Hepatocyte (in vitro differentiated cells): ENCODE data around the gene CD81.

Experiments used
- CTCF ChIP-seq: fragments of 200-600 bp; sonication (generic); IDR thresholded peaks from 2 replicates; pipeline ENCODE4 v1.5.1; 2016; ENCODE audit warnings: antibody characterized with exemption, mild to moderate bottlenecking; ENCODE audit not compliant: poor library complexity
- EZH2 ChIP-seq: fragments of 200-600 bp; sonication (generic); IDR thresholded peaks from 2 replicates; pipeline ENCODE4 v1.6.1; 2016; ENCODE audit warnings: antibody characterized with exemption, mild to moderate bottlenecking, borderline replicate concordance

GRCh38 chr11:2397005-2397404 lies 19.9 kb downstream of the CD81 start:
- TF ChIP-seq CTCF (no peak), EZH2 (no peak)
